GM21526 (cell line): ENCODE data around the gene TTC33.
A peak's percentile ranks its signal among the peaks of the same experiment; 100 is the strongest.
"Not testable (repeated sequence)": the region's sequence is repeated elsewhere in the genome, so short reads cannot be mapped to it uniquely, and the experiment has no call there.

Source experiments
- ATAC-seq: cut with Tn5 transposase; IDR thresholded peaks from one replicate; pipeline ENCODE4 v1.9.1; 2021; ENCODE audit warnings: moderate library complexity; ENCODE audit not compliant: unreplicated experiment, low FRiP score

Gene TTC33

GRCh38 chr5:40733434-40733833, 22.3 kb downstream of the TTC33 start:
- ATAC-seq, result no peak

- ATAC-seq, result not testable (repeated sequence)
These were observed 33.3 kb downstream of the TTC33 start for GRCh38 chr5:40722497-40722911.

- no peak for ATAC-seq
These were observed 35.7 kb downstream of the TTC33 start for GRCh38 chr5:40720069-40720468.

GRCh38 chr5:40717281-40717680, 38.5 kb downstream of the TTC33 start:
- ATAC-seq, result no peak

- no peak for ATAC-seq
These were observed 39.2 kb downstream of the TTC33 start for GRCh38 chr5:40716590-40716989.

GRCh38 chr5:40716000-40716399, 39.8 kb downstream of the TTC33 start:
- ATAC-seq, result no peak

- no peak for ATAC-seq
These were observed 41.8 kb downstream of the TTC33 start for GRCh38 chr5:40714001-40714400.

GRCh38 chr5:40710575-40710974, 45.2 kb downstream of the TTC33 start:
- ATAC-seq, result not testable (repeated sequence)

- not testable (repeated sequence) for ATAC-seq
These were observed 50.3 kb downstream of the TTC33 start for GRCh38 chr5:40705484-40705883.

- ATAC-seq, result not testable (repeated sequence)
These were observed 53.7 kb downstream of the TTC33 start for GRCh38 chr5:40702027-40702426.

- no peak for ATAC-seq
These were observed 55.5 kb downstream of the TTC33 start for GRCh38 chr5:40700116-40700782.

GRCh38 chr5:40694433-40694832, 61.3 kb downstream of the TTC33 start:
- no peak for ATAC-seq

GRCh38 chr5:40691894-40692293, 63.9 kb downstream of the TTC33 start:
- ATAC-seq, result no peak

- ATAC-seq, result no peak
These were observed 65.5 kb downstream of the TTC33 start for GRCh38 chr5:40690267-40690666.

GRCh38 chr5:40689438-40689837, 66.3 kb downstream of the TTC33 start:
- ATAC-seq, result no peak

GRCh38 chr5:40688996-40689395, 66.8 kb downstream of the TTC33 start:
- ATAC-seq, result no peak

GRCh38 chr5:40688127-40688761, 67.5 kb downstream of the TTC33 start:
- peak; percentile 92 for ATAC-seq

- no peak for ATAC-seq
These were observed 68.4 kb downstream of the TTC33 start for GRCh38 chr5:40687321-40687720.

- no peak for ATAC-seq
These were observed 69.7 kb downstream of the TTC33 start for GRCh38 chr5:40685976-40686486.

GRCh38 chr5:40685193-40685592, 70.6 kb downstream of the TTC33 start:
- ATAC-seq, result no peak

GRCh38 chr5:40683305-40683704, 72.5 kb downstream of the TTC33 start:
- ATAC-seq, result no peak
